Activated CD4-positive, alpha-beta T cell treated with anti-CD3 and anti-CD28 coated beads, Interleukin-2, amount 50 U/mL, for 48 hours (primary cell): ENCODE data around the gene ANKHD1.
A peak's percentile ranks its signal among the peaks of the same experiment; 100 is the strongest.

Source experiments
- DNase-seq, 2 experiments: peaks; one replicate each; pipeline ENCODE4 v3.0.0-alpha.2; 2020

Gene ANKHD1

DNA sequence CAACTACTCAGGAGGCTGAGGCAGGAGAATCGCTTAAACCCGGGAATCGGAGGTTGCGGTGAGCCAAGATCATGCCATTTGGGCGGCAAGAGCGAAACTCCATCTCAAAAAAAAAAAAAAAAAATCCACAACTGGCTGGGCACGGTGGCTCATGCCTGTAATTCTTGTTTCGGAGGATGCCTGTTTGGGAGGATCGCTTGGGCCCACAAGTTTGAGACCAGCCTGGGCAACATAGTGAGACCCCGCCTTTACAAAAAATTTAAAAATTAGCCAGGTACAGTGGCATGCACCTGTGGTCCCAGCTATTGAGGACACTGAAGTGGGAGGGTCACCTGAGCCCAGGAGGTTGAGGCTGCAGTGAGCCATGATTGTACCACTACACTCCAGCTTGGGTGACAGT is 144.0 kb downstream of the ANKHD1 start:
- DNase-seq, result no peak

DNA sequence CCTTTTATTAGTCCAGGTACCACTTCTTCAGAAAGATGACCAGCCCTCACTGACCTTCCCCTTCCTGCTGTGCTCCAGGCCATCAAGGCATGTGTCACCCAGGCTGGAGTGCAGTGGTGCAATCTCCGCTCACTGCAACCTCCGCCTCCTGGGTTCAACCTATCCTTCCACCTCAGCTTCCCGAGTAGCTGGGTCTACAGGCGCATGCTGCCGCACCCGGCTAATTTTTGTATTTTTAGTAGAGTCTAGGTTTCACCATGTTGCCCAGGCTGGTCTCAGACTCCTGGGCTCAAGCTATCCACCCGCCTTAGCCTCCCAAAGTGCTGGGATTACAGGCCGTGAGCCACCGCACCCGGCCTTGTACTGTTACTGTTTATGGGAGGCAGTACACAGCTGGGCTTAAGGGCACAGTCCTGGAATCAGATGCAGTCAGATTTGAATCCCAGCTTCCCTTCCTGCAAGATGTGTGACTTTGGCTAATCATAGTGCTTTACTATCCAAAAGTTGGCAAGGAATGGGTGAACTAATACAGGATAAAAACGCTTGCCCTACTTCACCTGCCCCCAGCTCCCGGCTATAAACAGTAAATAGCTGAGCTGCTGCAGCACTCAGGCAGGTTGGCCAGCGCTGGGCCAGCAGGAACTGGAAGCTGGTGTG is 145.3 kb downstream of the ANKHD1 start:
- no peak for DNase-seq

DNA sequence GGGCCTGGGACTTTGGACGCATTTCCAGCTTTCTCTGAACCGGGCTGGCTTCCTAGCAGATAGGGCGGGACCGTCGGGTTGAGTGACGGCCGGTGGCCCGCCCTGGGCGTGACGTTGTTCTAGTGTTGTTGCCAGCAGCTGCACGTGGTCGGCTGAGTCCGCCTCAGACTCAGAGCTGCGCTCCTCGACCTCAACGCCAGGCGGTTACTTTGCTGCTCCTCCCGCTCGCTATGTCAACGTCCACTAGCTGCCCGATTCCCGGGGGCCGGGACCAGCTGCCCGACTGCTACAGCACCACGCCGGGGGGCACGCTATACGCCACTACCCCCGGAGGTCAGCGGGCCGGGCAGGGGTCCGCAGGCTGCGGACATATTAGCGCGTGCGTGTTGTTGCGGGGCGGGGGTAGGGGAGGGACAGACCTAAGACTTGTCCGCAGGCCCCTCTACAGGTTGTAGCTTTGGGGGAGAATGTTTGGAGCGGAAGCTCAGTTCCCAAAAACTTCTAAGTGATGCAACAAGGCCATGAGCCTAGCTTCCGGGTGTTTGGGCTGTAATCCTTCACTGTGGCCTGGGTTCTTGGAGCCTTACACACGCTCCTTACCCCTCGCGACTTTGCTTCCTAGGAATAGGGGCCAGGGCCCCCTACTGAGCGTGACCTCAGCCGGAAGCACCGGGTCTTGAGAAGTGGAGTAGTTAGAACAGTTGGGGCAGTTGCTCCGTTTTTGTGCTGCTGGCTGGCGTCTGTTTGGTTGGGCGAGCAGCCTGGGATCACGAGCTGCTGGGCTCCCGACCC is 146.1 kb downstream of the ANKHD1 start, which contains the start of gene EIF4EBP3:
Gene EIF4EBP3 (plus strand): TSS at position 155 of the 792 bp plus-strand sequence. CDS start 76 bp downstream, at position 231.
- peak; percentile 85 to 88 for DNase-seq

DNA sequence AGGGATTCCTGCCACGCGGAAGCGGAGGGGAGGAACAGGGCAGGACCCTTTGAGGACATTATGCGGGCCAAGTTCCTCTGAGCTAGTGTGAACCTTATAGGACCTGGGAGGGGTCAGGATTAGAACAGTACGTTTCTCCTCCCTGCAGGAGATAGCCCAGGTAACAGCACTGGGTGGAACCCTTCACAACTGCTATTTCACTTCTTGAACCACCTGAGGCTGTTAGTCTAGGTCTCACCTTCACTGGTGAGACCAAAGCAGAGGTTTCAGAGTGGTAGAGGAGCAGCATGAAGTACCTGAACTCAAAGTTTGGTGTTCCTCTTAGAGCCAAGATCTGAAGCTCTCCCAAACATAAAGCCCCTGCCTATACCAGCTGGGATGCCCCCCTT is 146.7 kb downstream of the ANKHD1 start:
- DNase-seq, result no peak

DNA sequence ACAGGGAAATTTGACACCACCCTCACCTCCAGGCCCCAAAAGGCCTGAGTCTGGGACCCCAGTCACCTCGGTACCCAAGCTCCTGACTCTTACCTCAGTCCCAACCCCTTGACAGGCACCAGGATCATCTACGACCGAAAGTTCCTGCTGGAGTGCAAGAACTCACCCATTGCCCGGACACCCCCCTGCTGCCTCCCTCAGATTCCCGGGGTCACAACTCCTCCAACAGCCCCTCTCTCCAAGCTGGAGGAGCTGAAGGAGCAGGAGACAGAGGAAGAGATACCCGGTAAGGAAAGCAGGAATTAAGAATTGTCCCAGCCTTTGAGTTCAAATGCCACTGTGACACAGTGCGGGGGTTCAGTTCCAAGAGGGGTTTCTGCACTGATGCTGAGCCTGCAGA is 147.2 kb downstream of the ANKHD1 start:
- DNase-seq, result no peak

DNA sequence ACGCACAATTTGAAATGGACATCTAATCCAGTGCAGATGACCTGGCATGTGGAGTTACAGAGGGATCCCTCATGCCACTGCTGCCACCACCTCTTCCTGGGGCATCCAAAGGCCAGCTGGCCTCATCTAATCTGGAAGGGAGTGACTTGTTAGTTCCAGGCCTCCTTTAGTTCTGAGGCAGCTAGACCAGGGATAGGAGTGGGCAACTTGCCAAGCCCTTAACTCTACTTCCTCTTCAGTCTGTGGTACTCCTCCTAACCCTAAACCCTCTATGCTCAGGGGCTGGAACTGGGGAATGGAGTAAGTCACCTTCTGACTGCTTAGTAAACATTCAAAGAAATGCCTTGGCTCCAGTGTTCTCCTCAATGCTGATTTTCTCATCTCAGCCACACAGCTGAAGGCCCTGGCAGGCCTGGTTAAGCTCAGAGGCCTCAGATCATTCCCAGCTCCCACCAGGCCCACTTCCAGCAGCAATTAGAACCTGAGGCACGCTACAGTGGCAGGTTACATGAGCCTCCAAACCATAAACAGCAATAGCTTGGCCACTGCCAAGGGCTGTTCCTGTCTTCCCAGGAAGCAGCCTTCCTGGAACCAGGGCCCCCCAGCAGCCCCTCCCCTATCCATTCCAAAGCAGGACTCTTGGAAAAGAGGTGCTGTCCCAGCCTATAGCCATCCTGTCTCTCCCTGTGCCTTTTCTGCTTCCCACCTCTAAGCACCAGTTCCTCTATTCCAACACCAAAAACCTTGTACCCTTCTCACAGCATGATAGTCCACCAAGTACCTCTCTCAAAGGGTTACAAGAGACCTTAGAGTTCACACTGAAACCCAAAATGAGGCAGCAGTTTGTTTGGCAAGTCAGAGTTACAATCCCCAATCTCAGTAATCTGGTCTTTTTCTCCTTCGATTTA is 147.9 kb downstream of the ANKHD1 start:
- DNase-seq, result no peak

DNA sequence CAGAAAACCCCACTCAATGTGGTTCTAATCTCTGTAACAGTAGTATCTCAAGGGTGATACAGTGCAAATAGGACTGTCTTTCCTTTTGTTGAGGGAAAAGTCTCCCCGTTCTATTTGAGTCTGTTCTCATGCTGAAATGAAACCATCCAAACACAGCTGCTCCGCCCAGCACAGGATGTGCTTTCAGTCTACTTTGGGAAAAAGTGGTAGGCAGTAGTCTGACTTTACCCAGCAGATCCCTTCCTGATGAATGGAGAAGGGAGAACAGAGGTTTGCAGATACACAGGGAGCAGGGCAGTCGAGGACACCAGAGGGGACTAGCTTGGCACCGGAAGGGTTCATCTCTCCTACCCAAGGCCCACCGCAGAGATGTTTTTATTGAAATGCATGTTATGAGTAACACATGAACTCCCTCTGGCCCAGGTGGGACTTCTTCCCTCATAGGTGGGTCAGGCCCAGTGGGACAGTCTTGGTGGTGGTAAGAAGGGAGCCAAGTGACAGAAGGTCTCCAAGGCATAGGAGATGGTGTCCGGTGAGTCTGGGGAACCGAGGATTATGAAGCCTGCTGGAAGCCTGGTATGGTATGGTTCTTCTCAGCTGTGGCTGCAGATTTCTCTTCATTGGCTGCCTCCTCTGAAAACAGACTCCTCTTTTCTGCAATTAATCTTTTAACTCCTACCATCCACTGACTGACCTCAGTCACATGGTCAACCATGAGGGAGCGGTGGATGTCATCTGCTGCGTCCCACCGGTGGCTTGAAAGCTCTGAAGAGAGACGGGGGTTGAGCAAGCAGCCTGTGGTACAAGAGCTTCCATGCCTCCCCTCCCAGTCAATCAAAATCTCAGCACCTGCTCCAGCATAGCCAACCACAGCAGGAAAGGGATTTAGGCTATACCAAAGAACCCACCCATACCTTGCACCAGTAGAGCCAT is 148.8 kb downstream of the ANKHD1 start:
- DNase-seq, result no peak

DNA sequence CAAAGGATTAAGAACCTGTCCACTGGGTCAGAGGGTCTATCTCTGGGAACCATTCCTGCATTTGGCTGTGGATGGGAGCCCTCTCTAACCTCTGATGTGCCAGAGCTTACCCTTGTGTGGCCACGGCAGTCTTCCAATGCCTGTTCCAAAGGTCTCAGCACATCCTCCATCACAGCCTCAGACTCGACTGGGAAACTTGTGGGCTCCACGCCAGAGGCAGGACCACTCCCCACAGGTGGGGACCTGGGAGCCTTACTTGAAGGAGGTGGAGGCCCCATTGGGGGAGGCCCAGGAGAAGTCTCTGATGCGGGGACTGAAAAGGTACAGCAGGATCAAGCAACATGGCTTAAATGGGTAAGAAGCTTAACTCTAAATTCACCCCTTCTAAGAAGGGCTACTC is 150.2 kb downstream of the ANKHD1 start:
- DNase-seq, result no peak

DNA sequence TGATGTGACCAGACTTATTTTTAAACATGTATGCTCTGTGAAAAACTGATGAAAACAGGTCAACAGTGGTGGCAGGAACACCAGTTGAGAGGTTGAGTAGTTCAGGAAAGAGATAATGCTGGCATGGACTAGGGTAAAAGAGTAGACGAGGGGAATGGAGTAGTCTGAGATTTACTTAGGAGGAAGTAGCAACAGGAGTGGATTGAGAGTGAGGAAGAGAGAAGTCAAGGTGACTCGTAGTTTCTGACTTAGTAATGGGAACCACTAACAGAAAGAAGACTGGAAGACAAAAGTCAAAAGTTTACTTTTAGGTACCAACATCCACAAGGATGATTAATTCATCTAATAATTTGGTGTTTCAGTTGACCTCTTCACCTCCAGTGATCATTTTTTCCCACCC is 152.0 kb downstream of the ANKHD1 start:
- DNase-seq, result no peak

DNA sequence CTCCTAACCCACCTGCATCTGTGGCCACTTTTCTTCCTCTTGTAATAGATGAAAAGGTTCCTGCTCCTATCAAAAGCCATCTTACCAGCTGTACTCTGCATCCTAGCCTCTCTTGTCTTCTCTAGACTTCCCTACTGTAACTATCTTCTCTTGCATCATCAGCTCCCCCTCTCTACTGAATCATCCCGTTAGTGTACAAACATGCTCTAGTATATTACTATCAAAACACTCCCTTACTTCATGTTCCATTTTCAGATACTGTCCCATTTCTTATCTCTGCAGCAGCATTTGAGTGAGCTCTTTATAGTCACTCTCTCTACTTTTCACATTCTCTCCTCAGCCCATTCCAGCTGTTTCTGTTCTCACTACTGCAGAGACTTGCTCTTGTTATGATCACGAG is 152.8 kb downstream of the ANKHD1 start:
- DNase-seq, result no peak

DNA sequence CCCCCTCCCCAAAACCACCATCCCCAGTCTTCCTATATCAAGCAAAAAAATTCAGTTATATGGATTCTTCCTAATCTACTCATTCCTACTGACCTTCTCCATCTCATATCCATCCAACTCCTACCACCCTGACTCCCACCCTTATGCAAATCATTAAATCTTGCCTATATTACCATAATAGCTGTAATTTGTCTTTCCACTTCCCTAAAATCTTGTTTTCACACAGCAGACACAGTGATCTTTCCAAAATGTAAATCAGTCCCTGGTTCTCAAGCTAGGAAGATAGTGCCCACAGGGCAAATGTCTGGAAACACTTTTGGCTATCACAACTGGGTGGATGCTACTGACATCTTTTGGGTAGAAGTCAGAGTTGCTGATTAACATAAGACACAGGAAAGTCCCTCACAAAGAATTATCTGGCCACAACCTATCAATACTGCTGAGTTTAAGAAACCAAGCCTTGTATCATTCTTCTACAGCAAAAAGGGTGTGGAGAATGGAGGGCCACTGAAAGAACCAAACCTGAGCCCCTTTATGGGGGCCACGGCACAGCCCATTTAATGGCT is 154.2 kb downstream of the ANKHD1 start:
- DNase-seq, result no peak

DNA sequence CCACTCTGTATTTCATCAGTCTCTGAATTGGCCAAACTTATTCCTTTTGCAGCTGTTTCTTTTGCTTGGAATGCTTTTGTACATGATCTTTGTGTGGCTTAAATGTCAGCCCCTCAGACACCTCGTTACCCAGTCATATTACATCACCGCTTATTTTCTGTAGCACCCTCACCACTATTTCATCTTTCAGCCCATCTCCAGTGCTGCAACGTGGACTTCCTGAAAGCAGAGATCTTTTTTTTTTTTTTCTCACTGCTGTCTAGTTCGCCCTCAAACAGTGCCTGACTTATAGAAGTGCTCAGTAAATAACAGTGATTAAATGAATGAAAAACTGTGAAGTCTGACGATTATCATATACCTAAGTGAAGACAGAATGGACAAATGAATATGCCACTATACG is 154.8 kb downstream of the ANKHD1 start:
- no peak for DNase-seq

DNA sequence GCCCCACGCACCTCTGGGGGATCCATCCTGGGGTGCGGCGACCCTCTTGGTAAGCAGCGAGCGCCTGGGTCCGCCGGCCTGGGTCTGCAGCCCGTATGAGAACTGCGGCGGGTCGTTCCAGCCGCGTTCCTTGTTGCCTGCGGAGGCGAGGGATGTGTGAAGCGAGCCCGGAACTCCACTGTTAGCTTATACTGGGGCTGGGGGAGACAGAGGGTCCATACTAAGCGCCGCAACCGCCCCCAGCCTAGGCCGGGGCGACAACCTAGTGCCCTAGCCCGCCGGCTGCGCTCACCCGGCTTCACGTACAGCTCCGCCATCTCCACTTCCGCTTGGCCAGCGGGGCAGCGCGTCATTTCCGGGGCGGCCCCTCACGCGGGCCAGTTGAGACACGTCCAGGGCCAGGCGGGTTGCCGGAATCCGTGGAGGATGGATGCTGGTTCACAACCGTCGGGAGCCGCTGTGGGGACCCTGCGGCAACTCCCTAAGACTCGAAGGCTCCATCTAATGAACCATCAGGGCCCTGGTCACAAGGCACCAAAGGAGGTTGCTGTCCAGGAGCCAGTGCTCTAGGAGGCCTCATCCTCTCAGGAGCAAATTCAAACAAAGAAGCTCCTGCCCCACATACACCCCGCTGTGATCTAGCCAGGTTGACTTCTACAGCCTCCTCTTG is 155.6 kb downstream of the ANKHD1 start, which contains the start of gene SRA1:
Gene SRA1 (minus strand): TSS at position 338 of the 670 bp plus-strand sequence. CDS start 21 bp downstream, at position 317.
- peak; percentile 91 to 94 for DNase-seq

DNA sequence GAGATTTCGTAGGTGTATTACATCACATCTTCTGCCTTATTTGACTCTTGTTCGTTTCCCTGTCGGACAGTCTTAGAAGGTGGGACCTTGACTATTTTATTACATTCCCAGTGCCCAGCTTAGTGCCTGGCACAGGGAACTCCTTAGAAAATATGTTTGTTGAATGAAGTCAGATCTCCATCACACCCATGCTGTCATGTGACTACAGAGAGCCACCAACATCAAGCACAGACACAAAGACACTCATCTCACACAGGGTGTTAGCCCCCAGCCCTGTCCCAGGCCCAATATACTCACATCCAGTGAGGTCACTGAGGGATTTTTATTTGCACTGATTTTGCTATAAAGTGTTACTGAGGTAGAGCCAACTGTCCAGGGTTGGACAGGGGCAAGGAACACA is 156.3 kb downstream of the ANKHD1 start:
- DNase-seq, result no peak

DNA sequence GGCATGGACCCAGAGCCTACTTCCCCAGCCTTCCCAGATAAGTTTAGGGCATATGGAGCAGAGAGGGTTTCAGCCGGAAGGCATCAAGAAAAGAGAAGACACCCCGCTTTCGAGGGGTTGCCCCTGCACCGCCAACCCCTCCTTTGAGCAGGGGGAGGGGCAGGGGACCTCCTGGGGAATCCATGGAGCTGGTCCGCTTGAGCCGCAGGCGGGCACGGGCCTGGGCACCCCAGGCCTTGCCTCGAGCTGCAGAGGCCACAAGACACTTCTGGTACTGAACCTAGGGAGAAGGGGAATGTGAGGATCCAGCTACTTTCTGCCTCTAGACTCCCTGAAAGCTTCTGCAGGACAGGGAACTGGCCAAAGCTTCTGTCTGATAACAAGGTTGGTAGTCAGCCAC is 156.9 kb downstream of the ANKHD1 start:
- DNase-seq, result no peak

DNA sequence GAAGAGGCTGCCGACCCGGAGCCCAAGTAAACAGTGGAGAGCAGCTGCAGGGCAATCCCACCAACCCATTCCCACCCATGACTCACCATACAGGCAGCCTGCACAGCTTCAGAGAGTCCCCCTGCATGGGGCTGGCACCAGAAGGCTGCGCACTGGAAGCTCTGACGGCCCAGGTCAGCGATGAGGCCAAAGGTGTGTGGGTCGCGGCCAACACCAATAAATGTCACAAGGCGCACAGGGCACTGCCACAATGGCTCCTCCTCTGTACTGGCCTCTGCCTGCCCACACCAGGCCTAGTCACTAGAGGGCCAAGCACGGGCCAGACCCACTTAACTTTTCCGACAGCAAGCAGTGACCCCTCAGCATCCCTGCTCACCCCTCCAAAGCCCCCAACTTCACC is 158.6 kb downstream of the ANKHD1 start:
- DNase-seq, result no peak

DNA sequence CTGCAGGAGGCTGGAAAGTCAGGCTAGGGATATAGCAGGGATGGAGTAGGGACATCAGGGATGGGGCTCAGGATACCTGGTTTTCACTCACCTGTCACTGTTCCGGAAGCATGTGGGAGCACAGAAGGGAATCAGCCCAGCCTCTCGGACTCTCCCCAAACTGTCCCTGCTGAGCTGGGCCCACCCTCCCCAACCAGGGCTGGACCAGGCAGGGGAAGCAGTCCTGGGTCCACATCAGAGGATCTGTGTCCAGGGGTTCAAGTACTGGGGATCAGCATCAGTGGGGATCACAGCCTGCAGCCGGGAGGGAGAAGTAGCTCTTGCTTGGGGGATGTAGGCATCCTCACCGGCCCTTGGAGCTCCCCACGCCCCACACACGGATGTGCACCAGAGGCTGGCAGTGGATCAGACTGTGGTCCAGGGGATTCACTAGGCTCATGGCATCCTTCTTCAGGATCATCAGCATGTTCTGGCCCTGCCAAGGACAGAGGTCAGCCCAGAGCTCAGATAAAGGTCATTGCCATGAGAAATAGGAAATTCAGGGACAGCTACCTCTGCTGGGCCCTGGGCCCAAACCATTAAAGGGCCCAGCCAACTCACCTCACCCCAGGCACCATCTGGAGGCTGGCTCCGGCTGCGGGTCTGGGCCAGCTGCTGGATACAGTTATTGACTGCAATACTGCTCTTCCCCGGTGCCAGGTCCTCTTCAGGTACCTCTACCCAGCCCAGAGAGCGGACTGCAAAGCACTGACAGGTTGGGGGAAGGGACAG is 160.3 kb downstream of the ANKHD1 start:
- no peak for DNase-seq

DNA sequence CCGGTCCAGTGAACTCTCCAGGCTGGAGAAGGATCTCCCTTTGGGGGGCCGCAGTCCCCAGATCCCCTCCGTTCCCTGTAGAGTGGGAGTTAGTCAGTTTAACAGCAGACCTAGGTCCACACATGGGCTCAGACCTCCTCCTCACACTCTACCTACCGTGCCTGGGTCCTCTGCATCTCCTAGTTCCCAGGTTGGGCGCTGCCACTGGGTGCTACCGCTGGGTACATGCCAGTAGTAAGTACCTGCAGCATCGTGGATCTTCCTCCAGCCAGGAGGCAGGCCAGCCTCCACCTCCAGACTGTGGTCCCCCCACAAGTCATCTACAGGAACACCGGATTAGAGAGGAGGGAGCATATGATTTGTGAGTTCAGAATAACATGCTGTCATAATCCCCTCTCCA is 162.0 kb downstream of the ANKHD1 start:
- DNase-seq, result no peak

DNA sequence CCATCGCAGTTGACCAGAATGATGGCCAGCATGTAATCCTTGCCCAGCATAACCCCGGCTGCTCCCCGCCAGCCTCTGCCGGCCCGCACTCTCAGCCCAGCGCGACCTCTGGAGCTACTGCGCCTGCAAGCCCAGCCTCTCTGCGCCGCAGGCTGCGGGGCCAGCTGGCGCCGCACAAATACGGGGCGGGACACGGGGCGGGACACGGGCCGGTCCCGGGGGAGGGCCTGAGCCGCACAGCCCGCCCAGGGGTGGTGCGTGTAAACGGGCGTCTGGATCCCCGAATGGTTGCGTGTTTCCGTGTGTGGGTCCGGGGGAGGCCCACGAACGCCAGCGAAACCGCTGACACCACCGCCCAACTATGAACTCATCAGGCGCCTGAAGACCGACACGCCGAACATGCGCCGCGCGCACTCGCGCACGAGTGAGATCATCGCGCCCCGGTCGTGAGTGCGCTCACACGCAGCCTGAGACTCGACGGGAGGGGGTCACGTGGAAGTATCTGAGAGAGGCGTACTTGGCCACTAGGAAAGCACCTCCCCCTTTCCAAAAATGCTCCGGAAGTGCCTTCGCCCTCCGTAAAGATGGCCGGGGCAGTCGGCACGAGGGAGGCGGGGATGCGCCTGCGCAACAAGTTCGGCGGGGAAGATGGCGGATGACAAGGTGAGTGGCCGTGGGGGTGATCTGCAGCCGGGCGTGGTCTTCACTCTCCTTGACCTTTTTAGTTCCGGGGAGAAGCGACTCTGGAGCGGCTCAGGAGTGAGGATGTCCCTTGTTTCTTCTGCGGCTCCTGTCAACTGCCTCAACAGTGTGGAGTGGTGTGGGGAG is 162.8 kb downstream of the ANKHD1 start, which contains the start of the genes APBB3 and SLC35A4:
Gene APBB3 (minus strand): TSS at position 403 of the 828 bp plus-strand sequence. CDS start 353 bp downstream, at position 50.
Gene SLC35A4 (plus strand): TSS at position 633 of the 828 bp plus-strand sequence. CDS start 2,342 bp downstream, outside the sequence.
- peak; percentile 95 to 96 for DNase-seq
